Stimulated activated CD8-positive, alpha-beta memory T cell treated with anti-CD3 and anti-CD28 coated beads, Interleukin-15, amount 100 ng/mL, for 48 hours (primary cell): Measurements from ENCODE around the gene GLCCI1.

Experiments used
- DNase-seq, 2 donors: peaks; one replicate each; pipeline ENCODE4 v3.0.0-alpha.2; 2020; ENCODE audit warnings: low read depth in 2 of 2

The GLCCI1 gene

DNA sequence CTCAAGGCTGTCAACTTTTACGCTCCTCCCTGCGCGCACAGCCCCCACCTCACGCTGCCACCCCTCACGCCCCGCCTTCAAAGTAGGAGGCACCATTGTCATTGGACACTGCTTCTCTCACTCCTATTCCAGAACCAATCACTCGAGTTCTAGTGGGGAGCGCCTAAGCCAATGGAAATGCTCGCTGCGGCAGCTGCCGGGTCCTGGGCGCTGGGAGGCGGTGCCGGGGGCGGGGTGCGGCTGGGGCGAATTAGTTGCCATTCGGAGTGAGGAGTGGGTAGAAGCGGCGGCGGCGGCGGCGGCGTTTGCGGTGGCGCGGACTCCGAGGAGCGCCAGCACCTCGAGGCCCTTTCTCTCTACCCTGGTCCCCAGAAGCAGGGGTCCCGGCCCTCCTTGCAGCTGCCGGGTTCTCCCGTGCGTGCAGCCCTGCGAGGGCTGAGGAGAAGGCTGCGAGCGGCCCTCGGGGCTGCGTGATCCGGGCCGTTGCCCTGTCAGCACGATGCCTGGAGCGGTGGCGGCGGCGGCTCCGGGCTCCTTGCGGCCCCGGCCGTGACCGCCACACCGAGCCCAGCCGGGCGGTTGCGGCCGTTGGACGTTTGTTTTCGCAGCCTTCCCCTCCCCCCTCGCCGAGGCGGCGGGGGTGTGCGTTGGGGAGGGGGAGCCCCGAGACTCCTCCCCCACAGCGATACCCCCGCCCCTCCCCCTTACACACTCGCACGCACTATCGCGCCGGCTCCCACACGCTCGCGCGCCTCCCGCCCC, at the start of gene GLCCI1:
Gene GLCCI1, plus strand, starts transcription at position 253 of the 762 bp plus-strand sequence. CDS start 555 bp downstream, outside the sequence.
- peak; percentile 90 to 94 for DNase-seq

DNA sequence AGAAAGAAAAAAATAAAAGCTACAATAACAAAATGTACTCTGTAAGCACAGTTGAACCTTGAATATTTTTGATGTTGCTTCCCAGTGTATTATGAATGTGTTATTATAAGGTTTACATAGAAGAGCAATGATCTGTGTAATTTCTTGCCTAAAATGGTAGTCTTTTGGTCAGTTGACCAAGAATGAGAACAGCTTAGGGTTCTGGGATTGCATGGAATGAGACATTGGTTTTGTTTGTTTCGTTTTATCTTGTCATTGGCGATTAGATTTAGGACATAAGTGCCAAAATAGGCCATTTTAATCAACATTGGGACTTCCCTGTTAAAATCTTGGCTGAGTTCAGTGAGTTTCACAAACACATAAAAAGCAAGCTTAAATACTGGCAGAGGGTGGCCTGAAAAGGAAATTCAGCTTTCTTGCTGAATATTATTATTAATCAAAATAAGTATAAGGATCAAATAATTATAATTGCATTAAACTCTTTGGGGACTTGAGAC, 49.1 kb upstream of the GLCCI1 start:
- DNase-seq = no peak

DNA sequence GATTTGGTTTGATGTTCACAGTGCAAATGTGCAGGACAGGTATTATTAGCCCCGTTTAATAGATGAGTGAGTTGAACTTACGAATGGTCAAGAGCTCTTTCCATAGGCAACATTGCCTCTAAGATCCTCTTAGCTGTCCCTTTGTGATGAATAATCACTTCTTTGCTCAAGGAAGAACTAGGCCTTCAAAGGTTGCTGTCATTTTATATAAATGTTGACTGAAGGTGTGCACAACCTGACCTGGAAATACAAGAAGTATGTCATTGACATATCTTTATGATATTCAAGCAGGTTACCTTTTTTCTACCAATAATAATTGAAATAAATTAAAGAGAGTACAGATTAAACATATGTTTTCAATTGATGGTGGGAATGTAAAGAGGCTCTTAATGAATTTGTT, 48.5 kb upstream of the GLCCI1 start:
- DNase-seq = no peak

DNA sequence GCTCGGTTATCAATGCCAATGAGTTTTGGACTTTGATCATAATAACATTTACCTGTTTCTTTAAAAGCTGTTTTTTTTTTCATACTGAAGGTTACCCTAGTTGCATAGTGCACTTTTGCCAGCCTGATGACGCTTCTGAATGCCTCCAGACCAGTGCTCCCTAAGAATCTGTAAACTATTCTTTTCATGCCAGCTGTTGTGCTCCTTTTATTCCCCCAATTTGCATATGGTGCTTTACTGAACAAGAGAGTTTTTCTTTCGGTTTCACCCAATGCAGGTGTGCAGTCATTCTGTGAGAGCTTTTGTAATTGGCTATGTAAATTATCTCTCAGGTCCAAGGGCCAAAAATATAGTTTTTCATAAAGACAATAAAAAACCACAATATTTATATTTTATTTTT, 48.1 kb upstream of the GLCCI1 start:
- no peak for DNase-seq

DNA sequence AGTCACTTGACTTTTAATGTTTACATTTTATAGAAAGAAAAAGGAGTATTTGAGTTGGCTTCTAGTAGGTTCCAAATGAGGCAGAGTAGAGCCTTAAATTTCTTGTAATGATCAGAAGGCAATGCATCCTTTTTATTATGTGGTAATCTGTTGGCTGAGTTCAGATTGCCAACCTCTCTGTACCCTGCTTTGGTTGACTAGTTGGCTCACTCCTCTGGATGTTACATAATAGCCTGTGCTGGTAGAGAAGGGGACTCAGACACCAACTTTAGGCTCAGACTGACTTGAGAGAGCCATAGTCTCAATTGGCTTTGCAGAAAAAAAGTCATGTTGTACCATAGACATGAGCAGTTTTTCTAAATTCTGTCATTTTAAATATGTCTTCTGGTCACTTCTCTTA, 46.8 kb upstream of the GLCCI1 start:
- DNase-seq = no peak

DNA sequence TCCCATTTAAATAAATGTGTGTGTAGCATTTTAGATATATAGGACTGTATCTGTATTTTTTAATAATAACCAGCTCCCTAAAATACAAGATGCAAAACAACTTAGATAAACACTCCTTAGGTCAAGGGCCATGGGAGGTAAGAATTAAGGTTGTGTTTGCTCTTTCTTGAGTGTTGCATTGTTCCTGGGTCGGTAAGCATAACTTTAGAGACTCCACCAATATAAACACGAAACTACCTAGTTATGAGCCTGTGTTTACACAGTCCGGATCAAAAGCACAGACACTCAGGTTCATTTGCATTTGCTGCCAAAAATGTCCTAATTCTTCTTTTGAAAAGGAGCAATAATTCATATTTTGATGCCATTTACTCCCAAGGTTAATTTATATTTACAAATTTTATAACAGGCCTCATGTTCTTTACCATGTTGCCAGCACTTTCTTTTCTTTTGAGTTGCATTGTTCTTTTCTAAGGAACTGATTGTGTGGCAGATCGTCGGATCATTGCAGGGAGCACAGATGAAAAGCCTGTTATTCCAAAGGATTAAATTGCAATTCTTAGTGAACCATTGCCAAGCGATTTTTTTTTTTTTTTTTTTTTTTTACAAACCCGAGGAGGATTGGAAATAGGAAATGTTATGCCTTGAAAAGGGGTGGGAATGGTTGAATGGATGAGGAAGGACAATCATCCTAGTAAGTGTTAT, 45.8 kb upstream of the GLCCI1 start:
- no peak for DNase-seq

DNA sequence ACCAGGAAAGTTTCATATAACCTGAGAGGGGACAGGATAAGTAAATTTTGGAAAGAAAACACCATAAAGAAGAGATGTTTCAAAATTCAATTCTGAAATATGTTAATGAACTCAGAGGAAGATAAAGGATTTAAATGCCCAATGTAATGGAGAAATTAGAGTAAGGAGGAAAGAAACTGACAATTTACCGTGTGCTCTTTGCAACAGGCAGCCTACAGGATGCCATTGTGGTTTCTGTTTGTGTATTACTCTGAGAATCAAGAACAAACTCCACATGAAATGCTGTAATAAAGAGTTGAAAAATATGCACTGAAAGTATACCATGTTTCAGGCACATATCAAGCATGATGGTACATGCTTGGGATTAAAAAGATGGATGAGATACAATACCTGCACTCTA, 44.8 kb upstream of the GLCCI1 start:
- no peak for DNase-seq

DNA sequence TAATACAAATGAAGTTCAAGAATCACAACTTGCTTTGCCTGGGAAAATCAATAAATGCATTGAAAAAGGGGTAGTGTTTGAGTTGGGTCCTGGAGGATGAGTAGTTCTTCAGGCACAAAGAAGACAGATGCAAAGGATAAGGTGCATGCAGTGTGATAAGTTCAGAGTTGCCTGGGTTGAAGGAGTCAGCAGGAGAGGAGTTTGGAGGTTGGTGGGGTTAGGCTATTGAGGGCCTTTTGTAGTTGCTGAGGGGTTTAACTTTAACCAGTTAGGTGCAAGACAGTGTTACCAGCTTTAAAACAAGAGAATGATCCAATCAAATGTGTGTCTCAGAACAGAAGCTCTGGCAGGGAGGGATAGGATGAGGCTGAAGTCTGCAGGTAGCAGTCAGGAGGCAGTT, 44.3 kb upstream of the GLCCI1 start:
- DNase-seq = no peak

DNA sequence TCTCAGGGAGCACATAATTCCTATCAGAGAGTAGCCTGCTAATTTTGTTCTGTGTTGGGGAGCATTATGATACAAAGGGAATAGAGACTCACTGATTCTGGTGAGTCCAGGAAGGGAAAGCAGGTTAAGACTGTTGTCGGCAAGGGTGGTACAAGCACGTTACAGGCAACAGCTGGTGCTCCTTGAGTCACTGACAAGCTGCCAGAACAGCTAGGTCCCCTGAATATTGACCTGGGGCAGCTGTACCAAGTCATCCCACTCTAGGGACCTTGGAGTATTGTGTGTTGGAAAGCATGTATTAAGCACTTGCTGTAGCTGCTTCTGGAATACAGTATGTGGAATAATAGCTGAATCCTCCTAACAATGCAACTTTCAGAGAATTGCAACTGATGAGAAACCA, 37.0 kb upstream of the GLCCI1 start:
- DNase-seq = no peak

DNA sequence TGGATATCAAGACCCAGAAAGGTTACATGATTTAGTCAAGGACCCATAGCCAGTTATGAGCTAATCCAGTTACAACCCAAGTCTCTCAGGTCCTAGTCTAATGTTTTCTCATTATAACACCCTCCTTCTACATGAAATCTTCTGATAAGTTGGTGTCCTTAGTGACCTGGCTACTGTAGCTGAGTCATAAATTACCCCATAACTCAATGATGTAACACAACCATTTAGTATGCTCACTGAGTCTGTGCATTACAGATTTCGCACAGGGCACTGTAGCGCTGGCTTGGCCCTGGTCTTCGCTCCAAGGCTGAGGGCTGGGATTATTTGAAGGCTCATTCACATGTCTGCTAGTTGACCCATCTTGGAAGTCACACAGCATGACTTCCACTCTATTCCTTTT, 36.0 kb upstream of the GLCCI1 start:
- DNase-seq = no peak

DNA sequence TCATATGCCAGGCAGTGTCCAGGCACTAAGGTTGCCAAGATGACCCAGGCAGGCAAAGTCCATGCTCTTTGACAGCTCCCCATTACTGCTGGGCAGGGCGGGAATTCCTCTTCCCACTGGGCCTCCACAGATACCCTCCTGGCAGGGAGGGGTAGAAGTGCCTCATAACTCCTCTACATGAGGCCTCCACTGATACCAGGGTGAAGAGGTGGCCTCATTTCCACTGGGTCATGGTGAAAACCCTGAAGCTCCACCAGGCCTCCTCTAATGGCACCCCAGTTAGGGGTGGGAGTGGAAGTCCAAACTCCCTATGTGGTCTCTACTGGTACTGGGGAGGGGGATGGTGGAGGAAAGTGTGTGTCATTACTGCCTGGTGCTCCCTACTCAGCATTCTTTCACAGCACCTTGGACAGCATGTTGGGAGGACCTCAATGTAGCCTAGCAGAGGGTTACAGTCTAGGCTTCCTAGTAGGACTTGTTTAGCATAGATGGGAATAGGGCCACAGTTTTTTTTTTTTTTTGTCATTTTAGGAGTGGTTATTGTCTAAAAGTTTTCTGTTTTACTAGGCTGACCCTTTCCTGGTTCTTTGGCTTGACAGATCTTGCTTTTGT, 34.6 kb upstream of the GLCCI1 start:
- no peak for DNase-seq

DNA sequence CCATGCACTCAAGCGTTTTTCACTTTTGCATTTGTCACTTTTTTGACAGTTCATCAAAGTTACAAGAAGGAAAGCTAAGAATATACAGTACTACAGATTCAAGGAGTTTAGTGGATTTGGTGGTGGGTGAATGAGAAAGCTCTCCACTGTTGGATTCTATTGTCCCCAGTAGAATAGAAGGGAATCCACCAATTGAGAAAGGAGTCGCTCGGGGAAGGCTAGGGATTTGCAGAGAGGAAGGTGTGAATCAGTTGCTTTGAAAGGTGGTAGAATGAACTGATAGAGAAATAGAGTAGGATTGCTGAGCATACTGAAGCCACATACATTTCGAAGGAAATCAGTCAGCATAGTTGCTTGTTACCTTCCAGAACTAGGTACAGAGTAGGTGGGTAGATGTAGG, 33.7 kb upstream of the GLCCI1 start:
- DNase-seq = no peak

DNA sequence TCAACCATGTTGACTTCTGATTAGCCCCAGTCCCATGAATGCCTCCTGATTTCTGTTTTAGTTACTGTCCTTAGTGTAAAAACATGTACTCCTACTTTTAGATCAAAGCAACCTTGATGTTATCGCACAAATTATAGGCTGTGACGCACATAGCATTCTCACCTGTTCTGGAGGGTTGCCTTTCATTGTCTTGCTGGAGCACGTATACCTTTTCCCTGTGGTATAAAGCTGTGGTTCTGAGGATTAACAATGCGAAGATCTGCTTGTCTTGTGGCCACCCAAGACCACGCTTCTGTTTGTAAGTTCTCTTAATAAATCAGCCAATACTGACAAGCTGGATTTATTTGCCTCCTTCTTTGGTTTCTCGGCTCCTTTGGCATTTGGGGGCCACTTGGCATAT, 30.1 kb upstream of the GLCCI1 start:
- no peak for DNase-seq

DNA sequence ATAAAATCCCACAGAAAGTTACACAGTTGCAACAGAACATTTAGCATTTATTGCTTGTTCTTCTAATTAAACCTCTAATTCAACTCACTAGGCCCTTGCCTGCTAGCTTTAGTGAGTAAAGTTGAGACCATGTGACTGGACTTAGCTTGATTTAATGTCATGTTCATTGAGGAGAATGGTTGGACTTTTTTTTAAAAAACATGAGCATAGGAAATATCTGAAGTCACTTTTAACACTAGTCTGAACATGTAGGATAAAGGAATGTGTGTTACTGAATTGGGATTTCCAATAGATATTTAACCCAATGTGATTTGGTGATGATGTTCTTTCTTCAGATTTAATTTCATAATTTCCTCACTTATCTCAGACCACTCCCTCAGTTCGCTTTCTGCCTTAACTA, 24.6 kb upstream of the GLCCI1 start:
- no peak for DNase-seq

DNA sequence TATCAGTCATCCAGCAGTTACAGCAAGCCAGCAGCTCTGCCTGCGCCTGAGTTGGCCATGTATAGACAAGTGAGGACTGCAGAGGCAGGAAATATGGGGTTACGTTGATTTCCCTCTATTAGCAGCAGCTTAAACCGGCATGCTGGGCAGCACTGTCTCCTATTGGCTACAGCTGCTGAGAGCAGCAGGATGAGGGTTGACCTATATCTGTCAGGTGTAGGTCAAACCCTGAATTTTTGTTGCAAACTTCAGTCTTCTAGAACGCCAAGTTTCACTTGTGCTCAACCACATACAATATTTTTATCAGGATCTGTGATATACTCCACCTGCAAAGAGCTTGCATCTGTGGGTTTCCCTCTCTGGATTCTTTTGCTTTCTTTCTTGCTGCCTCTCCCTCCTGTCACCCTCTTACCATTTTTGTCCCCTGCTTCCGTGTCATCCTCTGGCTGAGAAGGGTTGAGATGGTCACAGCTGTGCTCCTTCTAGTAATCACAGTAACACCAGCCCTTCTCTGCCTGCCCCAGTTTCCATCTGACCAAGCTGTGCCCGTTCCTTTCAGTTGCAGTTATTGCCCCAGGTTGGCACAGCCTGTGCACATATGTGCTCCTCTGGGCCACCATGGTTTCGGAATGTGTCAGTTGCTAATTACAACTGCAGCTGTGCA, 23.8 kb upstream of the GLCCI1 start:
- DNase-seq = peak; percentile 26 to 38

DNA sequence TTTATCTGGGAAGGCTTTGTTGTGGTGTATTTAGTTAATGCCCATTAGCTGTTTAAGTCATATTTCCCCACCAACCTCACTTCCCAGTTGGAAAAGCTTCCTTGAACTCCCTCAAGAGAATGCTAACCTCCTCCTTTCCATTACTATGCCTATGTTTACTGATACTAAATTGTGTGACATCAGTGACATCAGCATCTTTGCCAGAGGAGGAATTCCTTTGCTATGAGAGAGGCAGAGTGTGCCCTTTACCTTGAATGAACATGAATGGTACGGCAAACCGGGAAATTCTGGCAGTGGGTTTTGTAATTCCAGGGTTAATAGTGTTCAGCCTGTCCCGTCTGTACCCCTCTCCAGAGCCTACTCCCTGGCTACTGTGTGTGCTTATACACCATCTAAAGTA, 22.1 kb upstream of the GLCCI1 start:
- DNase-seq = no peak

DNA sequence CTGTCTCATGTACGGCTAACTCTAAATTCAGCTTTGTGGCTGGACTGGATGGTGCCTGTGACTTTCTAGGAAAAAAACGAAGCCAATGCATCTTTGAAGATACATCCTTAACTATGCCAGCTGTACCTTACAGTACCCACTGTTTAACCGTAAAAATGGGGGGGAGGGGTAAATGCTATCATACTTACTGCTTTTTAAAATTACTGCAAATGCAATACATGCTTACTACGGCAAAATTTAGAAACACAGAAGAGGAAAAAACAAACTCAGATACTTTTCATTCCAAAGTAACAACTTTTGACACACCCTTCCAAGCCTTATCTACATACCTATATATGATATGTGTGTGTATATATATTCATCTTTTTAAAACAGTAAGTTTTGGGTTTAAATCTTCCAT, 20.4 kb upstream of the GLCCI1 start:
- no peak for DNase-seq

DNA sequence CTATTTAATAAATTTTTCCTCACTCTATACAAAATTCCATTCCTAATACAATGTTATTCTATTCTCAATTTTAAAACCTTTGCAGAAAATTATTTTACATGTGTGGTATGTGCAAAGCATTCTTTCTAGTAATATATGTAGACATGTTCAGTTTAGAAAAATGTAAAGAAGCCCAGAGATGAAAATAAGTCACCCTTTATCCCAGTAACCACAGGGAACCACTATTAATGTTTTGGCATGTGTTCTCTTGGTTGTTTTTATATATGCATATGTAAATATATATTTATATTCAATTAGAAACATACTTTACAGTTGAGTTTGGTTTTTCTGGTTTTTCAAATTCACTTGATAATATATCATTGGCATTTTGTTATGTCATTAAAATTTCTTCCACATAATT, 14.8 kb upstream of the GLCCI1 start:
- DNase-seq = no peak

DNA sequence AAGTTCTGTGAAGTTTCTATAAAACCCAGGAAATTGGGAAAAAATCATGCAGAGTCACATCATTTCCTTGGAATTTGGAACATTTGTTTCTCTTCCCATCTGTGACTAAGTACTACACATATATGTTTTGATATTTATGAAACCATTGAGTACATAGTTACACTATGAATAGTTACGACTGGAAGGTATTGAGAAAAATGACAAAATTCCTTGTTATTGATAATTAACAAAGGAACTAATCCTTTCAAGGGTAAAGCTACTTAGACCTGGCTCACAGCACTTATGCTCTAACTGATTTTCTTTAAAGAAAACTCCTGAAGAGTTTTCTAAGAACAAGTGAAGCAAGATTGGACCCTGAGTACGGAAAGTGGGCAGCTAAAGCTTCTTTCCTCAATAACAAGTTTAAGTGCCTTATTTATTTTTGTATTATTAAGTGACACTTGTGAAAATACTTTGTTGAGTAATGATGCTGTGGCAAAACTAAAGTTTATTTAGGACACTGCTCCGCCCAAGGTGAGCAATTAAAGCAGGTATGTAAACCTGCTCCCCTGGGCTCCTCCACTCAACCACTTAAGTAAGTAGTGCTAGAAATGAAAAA, 12.0 kb upstream of the GLCCI1 start:
- no peak for DNase-seq

DNA sequence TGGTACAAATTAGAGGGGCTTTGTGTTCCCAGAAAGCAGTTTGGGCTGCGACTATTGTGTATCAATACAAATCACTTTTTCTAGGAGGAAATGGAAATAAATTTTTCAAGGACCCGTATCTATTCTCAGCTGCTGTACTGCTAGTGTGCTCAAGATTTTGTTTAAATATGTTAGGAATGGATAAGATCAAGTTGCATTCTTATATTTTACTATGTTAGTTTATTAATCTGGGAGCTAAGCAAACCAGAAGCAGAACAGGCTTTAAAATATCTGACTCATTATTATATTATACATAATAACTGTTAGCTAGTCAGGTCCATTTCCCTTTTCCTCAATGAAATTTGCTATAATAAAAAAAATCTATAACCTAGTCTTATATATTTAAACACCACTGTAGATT, 11.1 kb upstream of the GLCCI1 start:
- DNase-seq = no peak

DNA sequence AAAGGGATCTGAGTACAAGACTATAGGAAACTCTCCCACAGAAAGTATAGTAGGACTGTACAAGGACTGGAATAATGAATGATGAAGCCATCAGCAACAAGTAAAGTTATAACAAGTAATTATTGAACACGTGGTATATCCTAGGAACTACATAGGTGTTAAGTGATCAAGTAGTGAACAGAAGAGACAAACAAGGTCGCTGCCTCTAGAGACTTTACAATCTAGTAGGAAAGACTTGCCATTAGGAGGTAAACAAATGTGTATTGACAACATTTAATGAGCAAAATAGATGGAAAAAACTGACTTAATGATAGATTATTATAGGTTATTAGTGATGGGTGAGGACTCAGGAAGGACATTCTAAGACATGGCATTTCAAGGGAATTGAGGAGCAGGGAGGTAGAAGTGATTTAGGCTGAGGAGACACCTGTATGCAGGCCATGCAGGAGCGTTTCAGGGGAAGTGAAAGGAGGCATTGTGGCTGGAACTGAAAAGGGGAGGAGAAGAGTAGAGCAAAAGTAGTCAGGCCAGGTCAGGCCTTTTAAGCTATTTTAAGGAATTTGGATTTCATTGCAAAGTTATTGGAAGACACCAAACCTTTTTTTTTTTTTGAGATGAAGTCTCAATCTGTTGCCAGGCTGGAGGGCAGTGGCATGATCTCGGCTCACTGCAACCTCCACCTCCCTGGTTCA, 8.5 kb upstream of the GLCCI1 start:
- DNase-seq = no peak
